Stimulated activated CD4-positive, alpha-beta T cell treated with anti-CD3 and anti-CD28 coated beads, Interleukin-4, amount 100 ng/mL, for 24 hours (primary cell): ENCODE measurements around the gene PAM16.

Experiments
- DNase-seq: peaks from one replicate; pipeline ENCODE4 v3.0.0-alpha.2; 2020

PAM16 gene

GRCh38 chr16:4317532-4318450 lies 33.3 kb downstream of the PAM16 start:
- DNase-seq = no peak

- DNase-seq = no peak
These were observed 34.1 kb downstream of the PAM16 start for GRCh38 chr16:4316864-4317531.

- no peak for DNase-seq
These were observed 34.8 kb downstream of the PAM16 start for GRCh38 chr16:4316108-4316863.

GRCh38 chr16:4315186-4316107 lies 35.7 kb downstream of the PAM16 start, which contains the start of gene GLIS2:
Gene GLIS2, plus strand, starts transcription at chr16:4316067. Its CDS starts 16,214 bp downstream, at chr16:4332281.
- DNase-seq = no peak

- peak; percentile 15 for DNase-seq
These were observed 36.5 kb downstream of the PAM16 start for GRCh38 chr16:4314532-4315185.

- DNase-seq = no peak
These were observed 37.3 kb downstream of the PAM16 start for GRCh38 chr16:4313563-4314531.

GRCh38 chr16:4309833-4310266 lies 41.3 kb downstream of the PAM16 start:
- DNase-seq = peak; percentile 62

GRCh38 chr16:4309102-4309832 lies 41.9 kb downstream of the PAM16 start:
- DNase-seq = no peak

GRCh38 chr16:4307215-4308037 lies 43.7 kb downstream of the PAM16 start:
- DNase-seq = peak; percentile 94

- peak; percentile 32 for DNase-seq
These were observed 44.5 kb downstream of the PAM16 start for GRCh38 chr16:4306470-4307214.

GRCh38 chr16:4303973-4304372 lies 47.1 kb downstream of the PAM16 start:
- no peak for DNase-seq

GRCh38 chr16:4301968-4302367 lies 49.2 kb downstream of the PAM16 start:
- DNase-seq = no peak

- DNase-seq = no peak
These were observed 49.9 kb downstream of the PAM16 start for GRCh38 chr16:4301177-4301576.

- no peak for DNase-seq
These were observed 52.2 kb downstream of the PAM16 start for GRCh38 chr16:4298761-4299522.

GRCh38 chr16:4297480-4297879 lies 53.6 kb downstream of the PAM16 start:
- DNase-seq = no peak

- no peak for DNase-seq
These were observed 55.5 kb downstream of the PAM16 start for GRCh38 chr16:4295581-4295980.

GRCh38 chr16:4293822-4294457 lies 57.2 kb downstream of the PAM16 start:
- DNase-seq = no peak
